Posterior vena cava (tissue), 2 donors: ENCODE measurements around the gene ERC2. TPM values are rescaled to one million over a fixed set of nuclear protein-coding genes. Genes with fewer than 3 reads are reported as not detected.

Source experiments
- DNase-seq: peaks from one replicate; pipeline ENCODE4 v3.0.0-alpha.2; 2020; ENCODE audit warnings: low spot score
- intact Hi-C, 2 donors: fragments of 100-400 bp; cut with DNase I; formaldehyde crosslinking; loops; one replicate each; pipeline versions ENCODE4 v1.14.1 to v1.14.2; 2022 to 2023
- total RNA-seq, 2 donors: library from RNA; stranded (reverse); fragmentation: NEBNext Ultra II Directional; extraction: Animal tissue kit (Norgen Biotek cat#: 25700); gene quantifications; one replicate each; pipeline ENCODE4 v1.2.1, GENCODE V29; 2021
- donor health status: DM: yes; HTN: yes; CAD: no.
- donor health status: DM: yes; HTN: yes; CAD: no.

ERC2 gene
- total RNA-seq, 2 donors from 2014 or later: 0.14 TPM

DNA sequence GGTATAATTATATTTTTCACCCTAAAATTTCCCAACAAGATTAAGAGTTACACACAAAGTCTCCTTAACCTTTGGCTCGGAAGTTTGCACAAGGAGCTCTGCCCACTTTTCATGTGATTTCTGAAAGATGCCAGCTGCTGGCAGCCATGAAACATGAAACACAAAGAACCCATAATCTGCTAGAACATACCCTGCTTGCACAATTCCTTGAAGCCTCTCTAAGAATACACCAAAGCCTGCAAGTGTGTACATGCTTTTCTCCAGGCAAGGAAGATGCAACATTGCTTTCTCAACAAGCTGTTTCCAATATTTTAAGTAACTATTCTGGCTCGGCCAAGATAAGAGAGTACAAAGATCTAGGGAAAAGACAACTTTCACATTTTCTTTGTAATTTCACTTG is 799.1 kb downstream of the ERC2 start:
- intact Hi-C loops: no loop called here
- DNase-seq: no peak

DNA sequence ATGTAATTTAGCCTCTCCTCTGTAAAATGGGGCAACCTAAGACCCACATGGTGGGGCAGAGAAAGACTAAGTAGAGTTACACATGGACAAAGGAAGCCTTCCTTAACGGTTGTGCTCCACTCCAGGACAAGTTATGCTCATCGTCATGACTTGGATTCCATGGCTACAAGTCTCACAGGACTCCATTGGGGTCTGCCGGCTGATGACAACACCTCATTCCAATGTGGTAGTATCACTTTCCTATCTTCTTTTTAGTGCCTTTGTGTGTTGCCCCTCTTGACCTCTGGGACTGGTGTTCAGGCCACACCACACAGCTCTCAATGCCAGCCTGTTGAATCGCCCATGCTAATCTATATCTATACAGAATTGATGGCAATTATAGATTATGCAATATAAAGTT is 799.9 kb downstream of the ERC2 start:
- intact Hi-C loops: no loop called here
- DNase-seq: no peak

DNA sequence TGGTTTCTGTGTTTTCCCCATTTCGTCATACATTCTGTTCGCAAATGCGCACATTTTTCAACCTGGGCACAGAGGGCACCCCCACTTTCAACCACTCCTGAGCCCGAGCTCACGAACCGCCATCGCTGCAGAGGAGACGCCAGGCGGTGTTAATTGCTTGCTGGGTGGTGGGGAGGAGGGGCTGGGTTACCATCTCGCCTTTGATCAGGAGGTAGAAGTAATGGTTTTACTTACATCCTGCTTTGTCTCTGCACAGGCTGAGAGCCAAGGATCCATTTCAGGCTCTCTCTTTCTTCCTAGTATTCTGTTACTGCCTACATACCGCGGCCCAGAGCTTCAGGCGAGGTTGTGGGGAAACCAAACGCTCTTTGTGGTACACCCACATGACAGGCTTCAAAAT is 803.9 kb downstream of the ERC2 start:
- no peak for DNase-seq
- intact Hi-C loops: no loop called here

DNA sequence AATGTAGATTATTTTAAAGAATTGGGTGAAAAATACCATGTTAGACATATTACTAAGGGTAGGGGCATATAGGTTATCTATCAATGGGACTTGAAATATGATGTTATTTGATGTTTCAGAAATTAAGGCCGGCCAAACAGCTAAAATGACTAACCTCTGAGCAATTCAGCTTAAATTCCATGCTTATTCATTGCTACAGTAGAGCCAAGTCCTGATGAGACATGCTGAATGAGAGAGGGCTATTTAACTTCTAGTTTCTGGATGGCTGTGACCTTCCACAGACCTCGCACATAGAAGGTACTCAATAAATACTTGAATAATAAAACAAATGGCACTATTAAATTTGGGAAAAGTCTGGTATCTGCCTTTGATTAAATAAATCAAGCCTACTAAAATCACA is 805.6 kb downstream of the ERC2 start:
- DNase-seq: no peak
- intact Hi-C loops: no loop called here

DNA sequence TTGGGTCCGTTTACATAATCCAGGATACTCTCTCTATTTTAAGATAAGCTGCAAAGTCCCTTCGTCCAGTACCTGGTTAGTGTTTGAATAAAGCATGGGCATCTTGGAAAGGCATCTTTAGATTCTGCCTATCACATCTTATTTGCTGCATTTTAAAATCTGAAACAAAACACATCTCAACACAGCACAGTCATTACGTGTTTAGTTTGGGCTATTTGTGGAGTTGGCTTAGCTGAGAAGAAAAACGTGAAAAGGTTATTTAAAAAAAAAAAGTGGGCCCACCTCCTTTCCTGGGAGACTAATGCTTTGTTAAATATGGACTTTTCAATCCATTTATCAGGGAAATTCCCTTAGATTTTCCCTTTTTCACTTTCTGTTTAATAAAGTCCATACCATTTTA is 806.7 kb downstream of the ERC2 start:
- intact Hi-C loops: no loop called here
- no peak for DNase-seq

DNA sequence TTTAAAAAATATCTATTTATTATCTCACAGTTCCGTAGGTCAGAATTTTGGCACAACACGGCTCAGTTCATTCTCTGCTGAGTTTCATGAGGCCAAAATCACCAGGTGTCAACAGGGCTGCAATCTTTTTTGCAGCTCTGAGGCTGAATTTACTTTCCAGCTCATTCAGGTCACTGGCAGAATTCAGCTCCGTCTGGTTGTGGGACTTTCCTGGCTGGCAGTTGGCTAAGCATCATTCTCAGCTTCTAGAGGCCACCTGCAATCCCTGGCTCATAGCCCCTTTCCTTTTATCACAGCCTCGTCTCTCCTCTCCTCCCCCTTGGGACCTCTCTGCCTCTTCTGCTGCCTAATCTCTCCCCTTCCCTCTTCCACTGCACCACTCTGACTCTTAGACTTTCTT is 807.1 kb downstream of the ERC2 start:
- intact Hi-C loops: no loop called here
- no peak for DNase-seq

DNA sequence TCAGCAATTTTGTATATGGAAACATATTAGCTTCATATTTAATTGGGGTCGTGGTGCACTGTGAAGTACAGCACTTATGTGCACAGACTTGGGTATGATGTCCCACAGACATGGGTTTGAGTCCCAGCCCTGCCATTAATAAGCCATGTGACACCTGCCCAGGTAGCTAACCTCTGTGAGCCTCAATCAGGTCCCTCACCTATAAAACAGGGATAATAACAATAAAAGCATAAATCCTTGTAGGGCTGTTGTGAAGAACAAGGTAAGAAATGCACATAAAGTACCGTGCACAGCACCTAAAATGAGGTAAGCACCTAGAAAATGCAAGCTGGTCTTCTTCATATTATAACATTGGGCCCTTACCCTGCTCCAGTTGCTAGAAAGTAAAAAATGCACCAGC is 807.6 kb downstream of the ERC2 start:
- intact Hi-C loops: no loop called here
- DNase-seq: no peak

DNA sequence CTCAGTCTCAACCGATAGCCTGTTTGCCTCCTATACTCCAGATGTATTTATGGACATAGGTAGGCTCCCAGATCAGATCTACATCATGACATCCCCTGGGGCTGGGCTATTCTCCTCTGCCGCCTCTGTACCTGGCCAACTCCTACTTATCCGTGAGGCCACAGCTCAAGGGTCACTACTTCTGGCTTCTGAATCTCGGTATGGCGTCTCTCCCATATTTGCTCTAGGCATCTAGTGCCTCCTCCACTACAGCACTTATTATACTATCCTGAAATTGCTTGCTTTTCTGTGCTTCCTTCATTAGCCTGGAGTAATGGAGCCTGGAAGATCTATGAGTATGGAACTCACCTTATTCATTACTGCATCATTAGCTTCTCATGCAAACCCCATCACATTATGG is 808.6 kb downstream of the ERC2 start:
- intact Hi-C loops: no loop called here

DNA sequence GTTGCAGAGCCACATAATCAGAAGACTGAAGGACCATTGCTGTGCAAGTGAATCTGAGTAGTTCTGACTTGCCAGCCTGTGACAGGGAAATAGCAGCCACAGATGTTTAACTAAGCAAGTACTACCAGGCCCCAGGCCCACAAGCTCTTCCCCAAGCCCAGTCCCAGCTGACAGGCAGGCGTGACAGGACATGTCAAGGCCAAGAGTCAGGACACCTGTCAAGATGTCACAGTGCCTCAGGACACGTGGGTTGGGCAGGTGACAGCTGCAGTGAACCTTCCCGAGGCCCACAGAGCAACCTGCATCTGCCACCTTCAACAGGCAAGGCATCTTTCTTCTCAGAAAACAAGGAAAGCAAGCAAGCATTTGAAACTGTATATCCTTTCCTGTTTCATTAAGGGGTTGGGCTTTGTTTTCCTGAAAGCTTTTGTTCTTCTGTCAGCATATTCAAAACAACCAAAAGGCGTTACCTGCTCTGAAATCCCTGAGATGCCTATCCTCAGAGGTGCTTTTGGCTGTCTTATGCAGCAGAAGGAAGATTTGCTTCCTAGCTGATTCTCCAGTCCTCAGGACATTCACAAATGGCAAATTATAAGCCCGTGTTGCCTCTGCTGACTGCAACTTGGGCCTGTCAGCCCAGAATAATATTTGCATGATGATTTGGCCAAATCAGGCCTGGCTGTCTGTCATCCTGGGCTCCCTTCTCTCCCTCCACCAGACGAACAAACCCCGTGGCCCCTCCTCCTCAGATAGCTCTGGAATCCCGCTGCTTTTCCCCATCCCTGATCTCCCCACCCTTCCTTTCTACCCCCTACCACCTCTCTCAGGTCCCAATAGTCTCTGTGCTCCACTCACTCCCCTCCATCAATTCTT is 809.3 kb downstream of the ERC2 start:
- no peak for DNase-seq
- intact Hi-C loops: no loop called here

More for the DNA sequence above, 808.6 kb downstream of the ERC2 start:
- no peak for DNase-seq

DNA sequence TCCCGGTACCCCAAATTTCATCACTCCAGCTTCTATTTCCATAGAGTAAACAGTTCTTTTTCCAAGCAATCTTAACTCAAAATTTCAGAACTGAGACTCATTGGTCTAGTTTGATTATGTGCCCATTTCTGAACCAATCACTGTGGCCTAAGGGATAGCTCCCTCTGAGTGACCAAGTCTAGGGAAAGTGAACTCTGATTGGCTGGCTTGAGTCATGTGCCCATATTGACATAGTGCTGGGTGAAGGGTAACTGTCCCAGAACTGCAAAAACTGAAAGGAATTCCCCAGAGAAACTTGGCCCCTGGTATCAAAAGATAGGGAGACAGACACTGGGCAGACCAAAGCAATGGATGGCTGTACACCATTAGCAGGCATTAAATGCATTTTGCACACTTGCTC is 810.0 kb downstream of the ERC2 start:
- intact Hi-C loops: no loop called here
- DNase-seq: no peak

DNA sequence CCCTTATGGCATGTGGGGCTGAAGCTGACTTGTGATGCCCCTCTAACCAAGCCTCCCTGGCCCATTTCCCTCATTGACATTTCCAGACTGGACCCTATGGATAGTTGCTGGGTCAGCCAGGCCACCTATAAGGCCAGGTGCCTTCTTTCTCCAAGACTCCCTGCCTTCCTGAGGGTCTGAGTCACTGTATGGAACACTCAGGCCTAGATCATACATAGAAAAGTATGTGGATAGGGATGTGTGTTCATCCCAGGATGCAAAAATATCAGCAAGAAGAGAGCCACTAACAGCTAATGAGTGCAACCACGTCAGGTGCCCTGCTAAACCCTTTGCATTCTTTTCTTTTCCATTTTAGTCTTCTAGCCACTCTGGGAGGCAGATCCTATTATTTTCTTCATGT is 812.7 kb downstream of the ERC2 start:
- intact Hi-C loops: no loop called here
- DNase-seq: no peak

DNA sequence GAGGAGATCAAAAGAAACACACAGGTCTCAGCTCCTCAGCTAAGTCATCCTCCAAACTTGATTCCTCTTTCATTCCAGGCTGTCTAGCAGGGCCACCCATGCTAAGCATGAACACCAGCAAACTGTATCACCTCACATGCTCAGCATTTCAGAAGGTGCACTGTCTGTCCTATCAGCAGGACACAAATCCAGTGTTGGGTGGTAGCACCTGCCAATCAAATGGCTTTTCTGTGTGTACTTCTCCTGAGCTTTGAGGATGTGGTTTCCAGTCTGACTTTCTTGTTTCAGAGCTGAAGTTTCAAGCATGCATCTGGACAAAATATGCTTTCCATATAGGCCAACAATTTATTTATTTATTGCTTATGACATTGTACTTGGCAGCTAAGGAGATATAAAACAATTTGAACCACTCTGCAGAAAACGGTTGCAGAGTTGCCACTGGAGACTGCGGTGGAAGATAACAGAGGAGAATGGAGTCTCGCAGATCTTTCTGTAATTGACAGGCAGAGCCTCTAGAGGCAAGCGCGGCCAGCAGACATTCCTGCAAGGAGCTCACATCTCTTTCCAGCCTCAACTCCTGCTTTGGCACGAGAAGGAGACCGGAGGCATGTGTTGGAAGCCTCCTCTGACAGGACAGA is 814.0 kb downstream of the ERC2 start:
- DNase-seq: no peak
- intact Hi-C loops: no loop called here

DNA sequence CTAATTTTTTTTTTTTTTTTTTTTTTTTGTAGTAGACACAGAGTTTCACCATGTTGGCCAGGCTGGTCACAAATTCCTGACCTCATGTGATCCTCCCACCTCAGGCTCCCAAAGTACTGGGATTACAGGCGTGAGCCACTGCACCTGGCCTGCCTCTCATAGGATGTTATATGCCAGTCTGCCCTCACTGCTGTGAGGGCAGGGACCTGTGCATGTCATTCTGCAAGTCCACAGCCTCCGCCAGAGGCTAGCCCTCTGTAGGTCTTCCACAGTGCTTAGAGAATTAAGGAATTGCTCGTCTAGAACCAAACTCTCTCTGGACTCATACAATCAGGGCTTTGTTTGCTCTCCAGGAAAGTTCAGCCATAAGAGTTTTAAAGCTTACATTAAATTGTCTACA is 817.3 kb downstream of the ERC2 start:
- DNase-seq: no peak
- intact Hi-C loops: no loop called here

DNA sequence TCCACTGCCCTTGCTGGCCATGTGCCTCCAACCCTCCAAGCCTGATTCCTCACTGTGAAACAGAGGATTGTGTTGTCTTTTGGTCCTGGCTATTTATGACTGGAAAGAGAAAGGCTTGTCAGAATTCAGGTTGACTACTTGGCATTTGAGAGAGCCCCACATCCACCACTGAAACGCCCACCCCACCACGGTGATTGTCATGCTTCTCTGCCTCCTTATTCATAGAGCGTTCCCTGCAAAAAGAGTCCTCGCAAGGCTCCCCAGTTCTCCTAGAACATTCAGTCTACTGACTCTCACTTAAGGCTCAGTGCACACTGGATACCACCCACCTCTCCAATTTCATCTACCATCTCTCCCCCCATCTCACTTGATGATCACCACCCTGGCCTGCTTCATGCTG is 818.3 kb downstream of the ERC2 start:
- no peak for DNase-seq
- intact Hi-C loops: no loop called here

DNA sequence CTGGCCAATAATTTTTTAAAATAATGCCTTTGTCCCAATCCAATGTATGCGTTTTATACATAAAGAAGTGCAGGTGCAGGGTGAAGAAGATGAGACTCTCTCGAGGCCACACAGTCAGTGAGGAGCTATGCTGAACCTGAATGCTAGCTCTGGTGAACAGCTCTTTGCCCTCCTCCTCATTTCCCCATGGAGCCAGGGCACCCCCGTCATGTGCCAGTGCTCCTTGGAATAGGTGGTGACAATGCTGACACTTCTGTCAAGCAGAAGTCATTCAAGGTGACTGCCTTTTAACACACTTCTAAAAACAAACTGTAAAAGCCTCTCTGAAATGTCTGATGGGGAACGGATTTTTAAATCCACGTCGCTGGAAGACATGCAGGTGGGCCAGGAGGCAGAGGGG is 818.7 kb downstream of the ERC2 start:
- no peak for DNase-seq
- intact Hi-C loops: no loop called here

DNA sequence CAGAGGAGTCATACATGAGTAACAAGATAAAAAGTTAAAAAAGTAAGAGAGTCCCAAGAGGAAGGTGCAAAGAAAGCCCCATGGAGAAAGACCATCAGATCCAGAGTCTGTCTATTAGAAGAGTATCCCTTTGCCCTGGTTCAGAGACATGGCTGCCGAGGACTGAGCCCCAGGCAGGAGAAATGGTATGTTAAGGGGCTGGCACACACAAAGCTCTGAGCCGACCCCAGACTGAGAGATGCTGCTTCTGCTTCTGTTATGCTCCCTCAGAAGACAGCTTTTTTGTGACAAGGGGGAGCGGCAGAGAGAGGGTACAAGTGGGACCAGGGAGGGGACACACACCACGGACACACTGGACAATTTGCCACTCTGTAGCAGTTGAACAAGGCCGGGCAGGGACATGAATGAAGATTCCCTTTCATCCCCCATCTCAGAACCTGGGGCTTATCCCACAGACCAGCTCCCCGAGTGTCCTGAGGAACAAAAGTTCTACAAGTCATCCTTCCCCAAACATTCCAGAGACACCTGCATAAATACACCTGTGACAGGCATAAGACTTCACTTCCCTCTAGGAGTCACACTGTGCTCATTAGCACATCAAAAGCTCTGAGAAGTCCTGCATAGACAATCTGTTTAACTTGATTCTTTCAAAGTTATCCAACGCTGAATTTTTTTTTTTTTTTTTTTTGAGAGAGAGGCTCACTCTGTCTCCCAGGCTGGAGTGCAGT is 819.5 kb downstream of the ERC2 start:
- intact Hi-C loops: no loop called here
- no peak for DNase-seq

DNA sequence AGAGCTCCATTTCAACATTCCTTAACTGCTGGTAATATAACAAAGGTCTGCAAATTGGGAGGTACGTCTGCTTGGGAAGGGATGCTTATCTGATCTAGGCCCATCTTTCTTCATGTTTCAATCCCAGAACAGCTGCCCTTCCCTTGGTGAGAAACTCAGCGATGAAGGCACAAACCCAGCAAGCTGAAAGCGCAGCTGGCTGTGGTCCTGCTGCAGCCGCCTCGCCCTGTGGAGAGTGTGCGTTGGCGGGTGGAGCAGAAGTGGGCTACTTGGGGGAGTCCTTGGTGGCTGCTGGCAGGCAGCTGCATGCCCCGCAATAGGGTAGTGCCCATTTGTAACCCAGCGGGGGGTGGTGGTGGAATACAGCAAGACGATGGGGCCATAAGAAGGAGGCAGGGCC is 820.6 kb downstream of the ERC2 start:
- no peak for DNase-seq
- intact Hi-C loops: no loop called here

DNA sequence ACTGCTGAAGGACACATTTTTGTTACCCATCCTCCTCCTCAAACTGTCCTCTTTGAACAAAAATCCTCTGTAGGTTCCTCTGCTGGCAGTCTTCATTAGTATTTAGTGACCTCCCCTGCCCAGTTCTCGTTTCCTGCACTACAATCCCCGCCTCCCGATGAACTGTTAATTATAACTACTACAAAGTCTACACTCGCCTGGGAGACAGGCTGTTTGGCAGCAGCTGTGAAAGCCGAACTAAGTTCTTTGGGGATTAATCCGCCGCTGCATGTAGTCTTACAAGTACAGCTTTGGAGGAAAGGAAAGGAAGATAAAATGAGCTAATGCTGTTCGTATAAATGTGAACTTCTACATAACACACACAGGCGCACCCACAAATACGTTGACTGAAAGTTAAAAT is 821.2 kb downstream of the ERC2 start:
- intact Hi-C loops: no loop called here
- DNase-seq: no peak

DNA sequence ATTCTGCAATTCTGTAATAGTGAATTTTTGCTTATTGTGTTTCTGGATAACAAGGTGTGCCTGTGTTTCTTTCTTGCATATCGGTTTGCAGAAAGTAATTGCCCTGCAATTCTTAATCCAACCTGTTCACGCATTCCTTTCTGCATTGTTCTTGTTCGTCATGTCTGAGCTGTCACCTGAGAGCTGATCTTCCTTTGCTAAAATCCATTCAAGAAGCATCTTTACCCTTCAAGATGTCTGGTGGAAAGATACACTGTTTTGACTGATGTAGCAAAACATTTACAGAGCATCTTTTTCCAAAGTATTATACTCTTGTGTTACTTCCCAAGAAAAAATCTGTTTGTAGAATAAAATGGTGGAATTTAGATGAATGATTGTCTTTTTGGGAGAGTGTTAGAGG is 822.1 kb downstream of the ERC2 start:
- intact Hi-C loops: no loop called here
- no peak for DNase-seq

DNA sequence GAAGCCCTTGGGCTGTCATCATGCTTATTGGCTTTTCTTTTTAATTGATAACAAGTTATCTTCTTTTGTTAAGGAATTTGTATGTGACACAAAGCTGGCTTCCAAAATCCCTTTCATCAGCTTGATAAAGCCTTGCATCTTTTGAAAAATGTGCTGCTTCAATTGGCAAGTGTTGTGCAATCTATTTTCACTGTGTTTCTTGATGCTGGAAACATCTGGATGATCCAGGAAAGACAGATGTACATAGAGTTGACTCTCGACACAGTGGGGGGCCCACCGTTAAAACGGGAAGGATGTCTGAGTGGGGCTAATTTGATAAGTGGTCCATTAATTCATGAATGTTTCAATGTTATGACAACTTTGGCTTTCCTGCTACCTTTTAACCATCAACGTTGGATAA is 822.8 kb downstream of the ERC2 start:
- DNase-seq: no peak
- intact Hi-C loops: no loop called here

DNA sequence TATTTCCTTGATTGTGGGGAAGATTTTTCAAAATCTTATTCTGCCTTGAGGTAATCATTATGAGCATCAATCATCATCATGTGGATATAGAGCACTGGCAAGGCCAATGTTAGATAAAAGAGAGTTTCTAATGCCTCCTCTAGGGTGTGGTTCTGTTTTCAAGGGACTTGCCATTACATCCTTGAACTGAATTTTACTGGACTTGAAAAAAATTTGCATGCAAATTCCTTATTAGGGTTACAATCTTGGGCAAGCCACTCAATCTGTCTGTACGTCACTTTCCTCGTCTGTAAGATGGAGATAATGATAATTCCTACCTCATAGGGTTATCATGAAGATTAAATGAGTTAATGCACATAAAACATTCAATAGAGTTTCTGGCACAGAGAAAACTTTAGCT is 825.0 kb downstream of the ERC2 start:
- DNase-seq: no peak
- intact Hi-C loops: no loop called here
